Stromal cell of bone marrow (primary cell): ENCODE data around the gene TGFB1I1.
"Not testable (repeated sequence)": the region's sequence is repeated elsewhere in the genome, so short reads cannot be mapped to it uniquely, and the experiment has no call there.

ENCODE experiments used
- DNase-seq: peaks from one replicate; pipeline ENCODE4 v3.0.0-alpha.2; 2012; ENCODE audit warnings: low read depth

Gene TGFB1I1

GRCh38 chr16:31487720-31488467 lies 15.9 kb downstream of the TGFB1I1 start:
- no peak for DNase-seq

DNA sequence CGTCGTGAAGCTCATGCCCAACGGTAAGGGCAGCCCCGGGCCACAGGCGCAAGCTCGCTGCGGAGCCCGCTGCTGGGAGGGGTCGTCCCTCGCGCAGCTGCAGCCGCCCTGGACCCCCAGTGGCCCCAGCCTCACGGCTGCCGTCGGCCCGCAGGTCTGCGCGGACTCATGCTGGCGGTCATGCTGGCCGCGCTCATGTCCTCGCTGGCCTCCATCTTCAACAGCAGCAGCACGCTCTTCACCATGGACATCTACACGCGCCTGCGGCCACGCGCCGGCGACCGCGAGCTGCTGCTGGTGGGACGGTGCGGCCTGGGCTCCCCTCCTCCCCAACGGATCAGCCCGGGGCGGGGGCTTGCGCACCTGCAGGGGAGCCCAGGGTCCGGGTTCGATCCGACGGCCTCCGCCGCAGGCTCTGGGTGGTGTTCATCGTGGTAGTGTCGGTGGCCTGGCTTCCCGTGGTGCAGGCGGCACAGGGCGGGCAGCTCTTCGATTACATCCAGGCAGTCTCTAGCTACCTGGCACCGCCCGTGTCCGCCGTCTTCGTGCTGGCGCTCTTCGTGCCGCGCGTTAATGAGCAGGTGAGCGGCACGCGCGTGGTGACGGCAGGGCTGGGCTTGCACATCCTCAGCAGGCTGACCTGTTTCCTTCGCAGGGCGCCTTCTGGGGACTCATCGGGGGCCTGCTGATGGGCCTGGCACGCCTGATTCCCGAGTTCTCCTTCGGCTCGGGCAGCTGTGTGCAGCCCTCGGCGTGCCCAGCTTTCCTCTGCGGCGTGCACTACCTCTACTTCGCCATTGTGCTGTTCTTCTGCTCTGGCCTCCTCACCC lies 16.7 kb downstream of the TGFB1I1 start:
- DNase-seq = no peak

GRCh38 chr16:31489298-31489564 lies 17.3 kb downstream of the TGFB1I1 start:
- no peak for DNase-seq

DNA sequence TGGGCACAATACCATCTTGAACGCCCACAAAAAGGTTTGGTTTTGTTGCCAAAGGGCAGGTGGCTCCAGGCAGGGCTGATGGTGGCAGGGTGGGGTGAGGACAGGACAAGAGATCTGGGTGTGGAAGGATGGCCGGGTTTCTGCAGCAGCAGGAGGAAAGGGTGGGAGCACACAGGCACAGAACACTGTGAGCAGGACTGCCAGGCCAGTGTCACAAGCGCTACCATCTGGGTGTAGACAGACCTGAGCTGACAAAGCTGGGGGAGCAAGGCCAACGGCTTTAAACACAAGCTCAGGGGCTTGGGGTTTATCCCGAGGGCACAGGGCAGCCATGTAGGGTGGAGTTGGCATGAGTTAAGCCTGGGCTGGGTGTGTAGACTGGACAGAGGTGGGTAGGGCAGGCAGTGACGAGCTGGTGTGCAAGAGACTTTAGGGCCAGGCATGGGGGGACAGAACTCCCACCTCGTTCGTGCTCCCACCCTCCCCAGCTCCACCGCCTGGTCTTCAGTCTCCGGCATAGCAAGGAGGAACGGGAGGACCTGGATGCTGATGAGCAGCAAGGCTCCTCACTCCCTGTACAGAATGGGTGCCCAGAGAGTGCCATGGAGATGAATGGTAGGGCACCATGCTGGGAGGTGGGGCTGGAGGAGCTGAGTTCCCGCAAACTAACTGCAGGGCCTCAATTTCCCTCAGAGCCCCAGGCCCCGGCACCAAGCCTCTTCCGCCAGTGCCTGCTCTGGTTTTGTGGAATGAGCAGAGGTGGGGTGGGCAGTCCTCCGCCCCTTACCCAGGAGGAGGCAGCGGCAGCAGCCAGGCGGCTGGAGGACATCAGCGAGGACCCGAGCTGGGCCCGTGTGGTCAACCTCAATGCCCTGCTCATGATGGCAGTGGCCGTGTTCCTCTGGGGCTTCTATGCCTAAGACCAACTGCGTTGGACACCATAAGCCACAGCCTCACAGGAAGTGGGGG lies 17.9 kb downstream of the TGFB1I1 start:
- no peak for DNase-seq

GRCh38 chr16:31491778-31492418 lies 19.9 kb downstream of the TGFB1I1 start:
- no peak for DNase-seq

- no peak for DNase-seq
Measured at GRCh38 chr16:31493506-31494125, 21.7 kb downstream of the TGFB1I1 start.

GRCh38 chr16:31496670-31497069 lies 24.7 kb downstream of the TGFB1I1 start:
- no peak for DNase-seq

DNA sequence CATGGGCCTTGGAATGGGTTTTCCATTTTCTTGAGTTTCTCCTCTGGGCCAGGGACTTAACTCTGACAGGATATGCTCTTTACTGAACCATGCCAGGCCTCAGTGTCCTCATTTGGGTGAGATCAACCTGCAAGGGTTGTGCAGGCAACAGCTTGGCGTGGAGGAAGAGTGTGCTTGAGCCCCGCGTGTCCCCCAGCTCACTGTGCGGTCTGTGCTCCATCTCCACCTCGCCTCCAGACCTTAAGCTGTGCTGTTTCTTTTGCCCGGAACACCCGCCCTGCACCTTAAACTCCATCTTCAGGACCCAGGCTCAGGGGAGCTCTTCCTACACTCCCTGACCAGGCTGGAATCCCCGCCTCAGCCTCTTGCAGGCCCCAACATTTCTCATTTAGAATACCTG lies 26.5 kb downstream of the TGFB1I1 start:
- DNase-seq = no peak

GRCh38 chr16:31499928-31500327 lies 28.0 kb downstream of the TGFB1I1 start:
- DNase-seq = no peak

GRCh38 chr16:31501226-31501965 lies 29.4 kb downstream of the TGFB1I1 start:
- no peak for DNase-seq

DNA sequence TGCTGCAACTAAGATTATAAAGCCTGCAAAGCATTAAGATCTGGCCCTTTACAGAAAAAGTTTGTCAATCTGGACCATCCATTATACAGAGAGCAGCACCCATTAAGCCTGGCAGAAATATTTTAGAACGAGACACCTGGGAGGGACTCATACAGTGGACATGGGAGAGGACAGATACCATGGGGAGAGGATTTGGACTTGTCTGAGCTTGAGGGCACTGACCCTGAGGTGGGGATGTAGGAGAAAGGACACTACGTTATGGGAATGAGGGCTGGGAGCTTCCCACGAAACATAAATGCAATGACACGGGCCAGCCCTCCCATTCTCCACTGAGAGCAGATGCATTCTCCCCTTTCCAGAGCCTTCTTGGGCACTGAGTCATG lies 30.0 kb downstream of the TGFB1I1 start:
- no peak for DNase-seq

DNA sequence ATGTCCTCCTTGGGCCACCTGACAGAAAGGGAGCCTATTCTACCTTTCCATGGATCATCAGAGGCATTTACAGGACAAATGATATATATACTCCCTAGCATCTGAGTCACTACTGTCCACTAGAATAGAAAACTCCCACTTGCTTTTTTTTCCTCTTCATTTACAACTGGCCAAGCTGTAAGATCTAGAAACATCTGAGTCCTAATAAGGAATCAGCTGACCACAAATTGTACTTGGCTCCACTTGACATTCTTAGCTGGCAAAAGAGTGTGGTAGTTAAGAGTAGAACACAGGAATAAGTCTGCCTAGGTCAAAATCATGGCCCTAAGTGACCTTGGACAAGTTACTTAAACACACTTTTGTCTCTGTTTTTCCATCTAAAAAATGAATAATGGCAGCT lies 31.0 kb downstream of the TGFB1I1 start:
- DNase-seq = peak; percentile 41

DNA sequence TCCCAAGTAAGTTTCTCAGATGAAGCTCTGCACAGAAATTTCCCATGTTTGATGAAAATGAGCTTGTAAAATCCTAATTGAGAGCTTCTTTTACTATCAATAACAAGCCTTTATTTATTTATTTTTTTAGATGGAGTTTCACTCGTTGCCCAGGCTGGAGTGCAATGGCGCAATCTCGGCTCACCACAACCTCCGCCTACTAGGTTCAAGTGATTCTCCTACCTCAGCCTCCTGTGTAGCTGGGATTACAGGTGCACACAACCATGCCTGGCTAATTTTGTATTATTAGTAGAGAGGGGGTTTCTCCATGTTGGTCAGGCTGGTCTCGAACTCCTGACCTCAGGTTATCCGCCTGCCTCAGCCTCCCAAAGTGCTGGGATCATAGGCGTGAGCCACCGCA lies 31.6 kb downstream of the TGFB1I1 start:
- DNase-seq = not testable (repeated sequence)

GRCh38 chr16:31504159-31504558 lies 32.2 kb downstream of the TGFB1I1 start:
- no peak for DNase-seq

- DNase-seq = no peak
Measured at GRCh38 chr16:31505483-31505882, 33.5 kb downstream of the TGFB1I1 start.

- DNase-seq = no peak
Measured at GRCh38 chr16:31507617-31507928, 35.6 kb downstream of the TGFB1I1 start.

DNA sequence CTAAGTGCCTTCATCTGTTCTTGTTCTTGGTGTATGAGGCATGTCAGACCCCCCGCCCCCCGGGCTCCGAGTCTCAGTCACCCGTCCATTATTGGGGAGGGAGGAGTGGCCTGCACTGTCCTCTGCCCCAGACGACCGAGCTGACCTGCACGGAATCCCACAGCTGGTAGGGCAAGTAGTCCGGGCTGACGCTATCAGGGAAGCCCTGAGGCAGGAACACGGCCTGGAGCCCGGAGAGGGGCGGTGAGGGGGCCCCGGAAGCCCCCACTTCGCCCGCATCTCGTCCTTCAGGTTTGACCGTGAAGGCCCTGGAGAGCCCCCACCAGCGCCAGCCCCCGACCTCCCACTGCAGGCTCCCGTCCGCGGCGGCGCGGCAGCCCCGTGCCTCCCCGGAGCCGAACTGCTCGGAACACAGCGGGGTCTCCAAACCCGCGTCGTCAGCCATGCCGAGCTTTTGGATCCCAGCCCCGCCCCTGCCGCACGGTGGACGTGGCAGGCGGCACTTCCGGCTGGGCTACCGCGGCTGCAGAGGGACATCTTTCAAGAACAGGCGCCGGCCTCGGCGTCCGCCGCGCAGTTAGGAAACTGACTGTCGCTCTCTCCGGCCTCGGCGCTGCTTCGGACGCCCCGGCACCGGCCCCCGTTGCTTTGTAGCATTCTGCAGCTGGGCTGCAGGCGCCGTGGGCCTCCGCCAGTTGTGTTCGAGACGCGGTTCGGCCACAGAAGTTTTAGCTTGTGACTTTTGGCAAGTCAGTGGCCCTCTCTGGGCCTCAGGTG lies 36.2 kb downstream of the TGFB1I1 start, which contains the start of gene RUSF1:
TSS of gene RUSF1 (minus strand) at position 463 of the 777 bp plus-strand sequence. CDS start at position 445, 18 bp downstream.
- peak; percentile 77 for DNase-seq

DNA sequence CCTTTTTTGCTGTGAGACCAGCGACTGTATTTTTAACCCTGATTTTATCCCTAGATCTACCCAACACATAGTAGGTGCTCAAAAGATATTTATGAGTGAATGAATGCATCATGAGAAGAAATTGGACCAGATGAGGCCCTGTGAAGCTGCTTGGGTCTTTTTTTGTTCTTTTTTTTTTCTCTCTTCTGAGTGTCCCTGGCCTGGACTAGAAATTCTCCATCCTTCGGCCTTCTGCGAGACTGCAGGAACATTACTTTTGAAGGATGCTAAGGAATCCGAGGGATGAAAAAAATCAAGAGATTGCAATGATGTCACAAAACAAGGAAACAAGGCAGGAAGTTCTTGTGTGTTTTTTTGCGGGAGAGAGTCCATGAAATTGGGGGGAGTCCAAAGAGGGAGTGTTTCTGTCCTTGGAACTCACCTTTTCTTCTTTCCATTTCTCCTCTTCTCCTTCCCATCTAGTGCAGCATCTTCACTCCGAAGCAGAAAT lies 36.8 kb downstream of the TGFB1I1 start:
- no peak for DNase-seq

DNA sequence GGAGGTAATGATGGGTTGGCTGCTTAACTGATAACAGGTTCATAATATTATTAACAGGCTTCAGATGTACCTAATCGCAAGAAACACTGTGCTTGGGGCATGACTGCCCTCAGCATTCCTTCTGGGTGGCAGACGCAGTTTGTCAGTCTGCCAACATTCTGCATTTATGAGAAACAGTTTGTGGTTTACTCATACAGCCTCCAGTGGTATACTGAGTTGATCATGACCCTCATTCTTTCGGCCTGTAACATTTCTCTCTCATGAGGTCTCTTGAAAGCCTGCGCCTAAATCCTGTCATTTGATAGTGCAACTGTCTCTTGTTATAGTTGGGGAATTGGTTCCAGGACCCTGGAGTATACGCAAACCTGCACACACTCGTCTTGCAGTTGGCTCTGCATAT lies 41.2 kb downstream of the TGFB1I1 start:
- peak; percentile 30 for DNase-seq

- no peak for DNase-seq
Measured at GRCh38 chr16:31513884-31514283, 41.9 kb downstream of the TGFB1I1 start.
